Central memory CD8-positive, alpha-beta T cell (primary cell): ENCODE results near the gene SNX1.
"Not testable (repeated sequence)": the region's sequence is repeated elsewhere in the genome, so short reads cannot be mapped to it uniquely, and the experiment has no call there.

Experiments
- ATAC-seq: fragments of 150-1000 bp; cut with Tn5 transposase; replicated peaks from 2 replicates; pipeline ENCODE4 v1.10.0; 2022; ENCODE audit warnings: mild to moderate bottlenecking, moderate FRiP score, moderate number of reproducible peaks; ENCODE audit not compliant: poor library complexity, severe bottlenecking; ENCODE audit errors: extremely low read depth
- DNase-seq, 2 donors: peaks; one replicate each; pipeline ENCODE4 v3.0.0; 2021; ENCODE audit warnings: low spot score in 2 of 2
- H3K27ac Mint-ChIP-seq: one replicate; pipeline ENCODE4 v1.8.0; 2022; ENCODE audit warnings: low read depth, mild to moderate bottlenecking, moderate library complexity, mixed read lengths
- H3K27me3 Mint-ChIP-seq: one replicate; pipeline ENCODE4 v1.8.0; 2022; ENCODE audit warnings: mixed read lengths
- H3K36me3 Mint-ChIP-seq: one replicate; pipeline ENCODE4 v1.8.0; 2022; ENCODE audit warnings: mild to moderate bottlenecking, moderate library complexity, mixed read lengths; ENCODE audit not compliant: insufficient read depth
- H3K4me1 Mint-ChIP-seq: one replicate; pipeline ENCODE4 v1.8.0; 2022; ENCODE audit warnings: mixed read lengths
- H3K4me3 Mint-ChIP-seq: one replicate; pipeline ENCODE4 v1.8.0; 2022; ENCODE audit warnings: mild to moderate bottlenecking, moderate library complexity, mixed read lengths
- H3K9me3 Mint-ChIP-seq: one replicate; pipeline ENCODE4 v1.8.0; 2022; ENCODE audit warnings: mixed read lengths

Gene SNX1

GRCh38 chr15:64095795-64096667 is at the start of gene SNX1:
TSS of gene SNX1 (plus strand) at chr15:64095982. CDS start at chr15:64096014, 32 bp downstream.
- H3K9me3 Mint-ChIP-seq = no peaks in the 10 kb centered on the region
- peaks cover 15% of the 10 kb centered on the region for H3K36me3 Mint-ChIP-seq
- peaks cover 71% of the 10 kb centered on the region for H3K4me1 Mint-ChIP-seq
- DNase-seq (peak; percentile 90 to 94), ATAC-seq (peak; percentile 71)
- H3K27me3 Mint-ChIP-seq = no peaks in the 10 kb centered on the region
- H3K4me3 Mint-ChIP-seq = peak within 1 kb of the TSS; percentile 100
- H3K27ac Mint-ChIP-seq = peak within 1 kb of the TSS; percentile 94

GRCh38 chr15:64046421-64047153 is 49.2 kb upstream of the SNX1 start, which contains the start of gene DAPK2:
TSS of gene DAPK2 (minus strand) at chr15:64046485. CDS start at chr15:64040261, 6,224 bp downstream.
- H3K36me3 Mint-ChIP-seq = no peaks in the 10 kb centered on the region
- DNase-seq (peak; percentile 43 to 59), ATAC-seq (peak; percentile 83)
- peak within 1 kb of the TSS; percentile 73 for H3K27ac Mint-ChIP-seq
- peaks cover 13% of the 10 kb centered on the region for H3K4me1 Mint-ChIP-seq
- H3K27me3 Mint-ChIP-seq = no peaks in the 10 kb centered on the region
- peak within 1 kb of the TSS; percentile 78 for H3K4me3 Mint-ChIP-seq
- H3K9me3 Mint-ChIP-seq = no peaks in the 10 kb centered on the region

- Mint-ChIP-seq H3K4me3 (no peak overlapping the region), H3K27ac (no peak overlapping the region), H3K4me1 (peaks cover 13% of the 10 kb centered on the region), H3K36me3 (no peaks in the 10 kb centered on the region), H3K9me3 (no peaks in the 10 kb centered on the region), H3K27me3 (no peaks in the 10 kb centered on the region)
- ATAC-seq (no peak), DNase-seq (no peak)
Measured at GRCh38 chr15:64048781-64049460, 46.9 kb upstream of the SNX1 start.

- no peak overlapping the region for H3K27ac Mint-ChIP-seq
- H3K27me3 Mint-ChIP-seq = no peaks in the 10 kb centered on the region
- peaks cover 6% of the 10 kb centered on the region for H3K4me1 Mint-ChIP-seq
- DNase-seq (no peak), ATAC-seq (no peak)
- H3K36me3 Mint-ChIP-seq = no peaks in the 10 kb centered on the region
- H3K9me3 Mint-ChIP-seq = no peaks in the 10 kb centered on the region
- H3K4me3 Mint-ChIP-seq = no peak overlapping the region
Measured at GRCh38 chr15:64050281-64051092, 45.3 kb upstream of the SNX1 start.

- no peaks in the 10 kb centered on the region for H3K36me3 Mint-ChIP-seq
- H3K9me3 Mint-ChIP-seq = no peaks in the 10 kb centered on the region
- DNase-seq (no peak), ATAC-seq (no peak)
- H3K4me3 Mint-ChIP-seq = no peak overlapping the region
- H3K4me1 Mint-ChIP-seq = peaks cover 6% of the 10 kb centered on the region
- no peak overlapping the region for H3K27ac Mint-ChIP-seq
- H3K27me3 Mint-ChIP-seq = no peaks in the 10 kb centered on the region
Measured at GRCh38 chr15:64051093-64051402, 44.7 kb upstream of the SNX1 start.

- Mint-ChIP-seq H3K4me1 (peaks cover 4% of the 10 kb centered on the region), H3K36me3 (no peaks in the 10 kb centered on the region), H3K27ac (no peak overlapping the region), H3K27me3 (no peaks in the 10 kb centered on the region), H3K9me3 (no peaks in the 10 kb centered on the region), H3K4me3 (no peak overlapping the region)
- ATAC-seq (no peak), DNase-seq (no peak)
Measured at GRCh38 chr15:64051407-64052259, 44.1 kb upstream of the SNX1 start.

- ATAC-seq = no peak
- no peaks in the 10 kb centered on the region for H3K36me3 Mint-ChIP-seq
- no peak overlapping the region for H3K4me3 Mint-ChIP-seq
- DNase-seq = no peak
- no peaks in the 10 kb centered on the region for H3K9me3 Mint-ChIP-seq
- H3K4me1 Mint-ChIP-seq = no peaks in the 10 kb centered on the region
- no peak overlapping the region for H3K27ac Mint-ChIP-seq
- no peaks in the 10 kb centered on the region for H3K27me3 Mint-ChIP-seq
Measured at GRCh38 chr15:64052925-64053491, 42.8 kb upstream of the SNX1 start.

- H3K36me3 Mint-ChIP-seq, DNase-seq, H3K27me3 Mint-ChIP-seq, H3K4me1 Mint-ChIP-seq, ATAC-seq, H3K9me3 Mint-ChIP-seq, H3K27ac Mint-ChIP-seq, H3K4me3 Mint-ChIP-seq: not testable (repeated sequence)
Measured at GRCh38 chr15:64053674-64054073, 42.1 kb upstream of the SNX1 start.

- H3K27ac Mint-ChIP-seq = no peak overlapping the region
- H3K9me3 Mint-ChIP-seq = no peaks in the 10 kb centered on the region
- no peak for DNase-seq
- no peaks in the 10 kb centered on the region for H3K27me3 Mint-ChIP-seq
- no peak for ATAC-seq
- H3K4me3 Mint-ChIP-seq = no peak overlapping the region
- no peaks in the 10 kb centered on the region for H3K36me3 Mint-ChIP-seq
- H3K4me1 Mint-ChIP-seq = no peaks in the 10 kb centered on the region
Measured at GRCh38 chr15:64058279-64058678, 37.5 kb upstream of the SNX1 start.

- not testable (repeated sequence) for H3K4me1 Mint-ChIP-seq, H3K27ac Mint-ChIP-seq, H3K4me3 Mint-ChIP-seq, H3K36me3 Mint-ChIP-seq, H3K27me3 Mint-ChIP-seq, DNase-seq, H3K9me3 Mint-ChIP-seq, ATAC-seq
Measured at GRCh38 chr15:64059104-64059503, 36.7 kb upstream of the SNX1 start.

- H3K27ac Mint-ChIP-seq = no peak overlapping the region
- no peaks in the 10 kb centered on the region for H3K4me1 Mint-ChIP-seq
- H3K4me3 Mint-ChIP-seq = no peak overlapping the region
- H3K27me3 Mint-ChIP-seq = no peaks in the 10 kb centered on the region
- DNase-seq = no peak
- no peak for ATAC-seq
- no peaks in the 10 kb centered on the region for H3K36me3 Mint-ChIP-seq
- no peaks in the 10 kb centered on the region for H3K9me3 Mint-ChIP-seq
Measured at GRCh38 chr15:64060716-64061115, 35.1 kb upstream of the SNX1 start.
